GM18499 (cell line): ENCODE data around the gene PAGE2.
"Not testable (repeated sequence)": the region's sequence is repeated elsewhere in the genome, so short reads cannot be mapped to it uniquely, and the experiment has no call there.

Source experiments
- ATAC-seq: cut with Tn5 transposase; IDR thresholded peaks from one replicate; pipeline ENCODE4 v1.9.1; 2021; ENCODE audit warnings: moderate number of reproducible peaks; ENCODE audit not compliant: insufficient read depth, unreplicated experiment

The PAGE2 gene

DNA sequence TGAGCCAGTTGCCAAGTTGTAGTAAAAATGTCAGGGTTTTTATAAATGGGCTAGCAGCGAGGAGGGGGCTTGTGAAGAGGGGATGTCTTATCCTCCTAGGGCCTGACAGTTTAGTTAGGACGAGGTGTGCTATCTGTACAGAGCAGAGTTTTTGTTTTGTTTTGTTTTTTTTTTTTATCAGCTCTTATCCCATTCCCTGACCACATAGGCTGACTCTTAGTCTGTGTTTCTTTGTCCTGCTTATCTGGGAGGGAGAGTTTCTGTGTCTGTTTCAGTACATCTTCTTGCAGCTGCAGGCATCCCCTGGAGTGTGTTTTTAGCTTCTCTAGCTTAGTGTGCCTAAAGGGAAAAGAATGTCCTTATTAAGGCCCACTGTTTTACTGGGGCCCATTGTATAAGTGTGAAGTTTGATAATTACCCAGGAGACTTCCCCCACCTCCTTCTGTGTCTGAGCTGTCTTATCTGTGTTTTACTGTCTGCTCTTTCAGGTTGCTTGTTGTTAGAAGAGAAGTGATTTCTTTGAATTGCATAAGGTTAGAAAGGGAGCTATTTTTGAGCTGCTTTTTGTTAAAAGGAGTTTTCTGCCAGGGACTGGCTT, 32.0 kb downstream of the PAGE2 start:
- ATAC-seq = no peak

DNA sequence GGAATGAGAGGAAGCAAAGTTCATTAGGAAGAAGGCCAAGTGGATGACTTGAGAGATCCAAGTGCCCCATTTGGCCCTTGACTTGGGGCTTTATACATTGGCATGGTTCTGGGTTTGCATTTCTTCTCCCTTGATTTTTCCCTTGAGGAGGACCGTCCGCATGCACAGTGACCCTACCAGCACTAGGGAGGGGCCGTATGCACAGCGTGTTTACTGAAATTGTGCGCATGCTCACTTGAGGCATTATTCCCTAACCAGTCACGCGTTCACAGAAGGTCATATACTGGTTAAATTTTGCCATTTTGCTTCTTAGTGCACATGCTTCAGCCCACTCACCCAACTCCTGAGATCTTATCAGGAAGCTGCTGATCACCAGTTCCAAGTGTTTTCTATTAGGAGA, 35.1 kb downstream of the PAGE2 start:
- no peak for ATAC-seq

DNA sequence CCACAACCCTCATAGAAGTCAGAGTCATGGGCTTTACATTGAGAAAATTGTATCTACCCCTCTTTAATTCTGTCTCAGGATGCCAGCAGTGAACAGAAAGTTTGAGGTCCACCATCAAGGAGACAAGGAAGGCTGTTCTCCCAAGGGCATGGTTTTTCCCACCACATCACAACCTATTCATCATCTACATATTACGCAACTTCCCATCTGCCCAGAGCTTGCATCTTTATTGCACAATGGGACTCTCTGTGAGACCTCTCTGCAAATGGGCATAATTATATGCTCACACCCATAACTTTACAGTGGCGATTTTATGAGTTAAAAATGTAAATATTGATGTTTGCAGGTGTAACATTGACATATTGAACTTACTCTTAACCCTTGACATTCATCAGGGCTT, 38.9 kb downstream of the PAGE2 start:
- no peak for ATAC-seq

DNA sequence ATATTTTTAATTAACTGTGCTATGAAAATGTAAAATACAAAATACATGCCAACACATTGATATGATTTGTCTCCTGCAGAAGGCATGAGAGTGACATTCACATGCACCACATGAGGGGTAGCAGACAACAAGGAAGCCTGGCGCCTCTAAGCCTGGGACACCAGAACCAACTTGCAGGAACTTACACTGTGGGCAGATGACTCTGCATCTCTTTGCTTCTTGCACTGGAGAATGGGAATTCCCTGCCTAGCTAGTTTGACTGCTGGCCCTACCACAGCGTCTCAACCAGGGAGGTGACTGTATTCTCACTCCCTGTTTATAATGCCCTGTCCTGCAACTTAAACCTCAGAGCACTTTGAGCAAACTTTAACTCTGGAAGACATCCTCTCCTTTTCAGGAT, 40.5 kb downstream of the PAGE2 start:
- ATAC-seq = no peak

DNA sequence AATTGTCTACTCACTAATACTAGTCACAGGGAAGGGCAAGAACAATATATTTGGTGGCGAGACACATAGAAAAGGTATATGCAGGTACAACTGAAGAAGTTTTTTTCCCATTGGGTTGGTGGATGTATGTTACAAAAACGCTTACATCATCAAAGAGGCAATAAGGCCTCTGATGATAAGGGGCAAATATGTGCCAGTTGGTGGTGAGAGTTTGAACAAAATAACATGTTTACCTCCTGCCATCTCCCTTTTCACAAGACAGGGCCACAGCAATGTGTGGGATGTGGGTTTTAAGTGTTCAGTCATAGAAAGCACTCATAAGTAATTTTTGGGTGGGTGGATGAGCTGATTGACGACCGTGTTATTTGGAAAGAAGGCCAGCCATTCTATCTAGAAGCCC, 41.7 kb downstream of the PAGE2 start:
- ATAC-seq = no peak

DNA sequence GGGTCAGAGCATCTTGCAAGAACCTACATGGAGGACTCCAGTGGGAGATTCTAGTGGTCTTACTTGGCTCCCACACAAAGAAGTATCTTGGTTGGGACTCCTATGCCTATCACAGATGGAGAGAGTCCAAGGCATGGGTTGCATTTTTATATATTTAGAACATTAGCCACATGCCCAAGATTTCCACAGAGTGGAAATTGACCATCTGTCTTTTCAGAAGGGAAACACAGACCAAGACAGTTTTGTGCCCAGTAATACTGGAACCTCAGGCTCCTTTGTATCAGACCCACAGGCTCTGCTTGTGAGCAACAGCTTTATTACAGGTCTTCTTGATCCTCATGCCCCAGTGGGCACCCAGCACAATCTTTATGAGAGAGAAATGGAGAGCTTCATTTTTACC, 43.6 kb downstream of the PAGE2 start:
- ATAC-seq = no peak

DNA sequence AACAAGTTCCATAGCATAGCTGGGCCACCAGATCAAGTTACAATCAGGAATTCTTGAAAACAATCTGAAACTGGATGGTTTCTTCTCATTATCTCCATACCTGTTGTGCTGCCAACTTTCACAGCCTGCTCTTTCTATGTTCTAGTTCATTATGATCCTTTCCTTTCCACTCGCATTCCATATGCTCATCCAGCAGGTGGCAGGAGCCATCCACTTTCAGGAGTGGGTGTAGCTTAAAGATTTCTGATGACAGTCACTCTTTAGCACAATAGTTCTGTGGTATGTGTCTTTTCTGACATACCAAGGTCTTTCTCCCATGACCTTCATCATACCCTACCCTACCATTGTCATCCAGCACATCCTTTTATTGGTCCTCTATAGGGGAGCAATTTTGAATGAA, 46.4 kb downstream of the PAGE2 start:
- ATAC-seq = no peak

DNA sequence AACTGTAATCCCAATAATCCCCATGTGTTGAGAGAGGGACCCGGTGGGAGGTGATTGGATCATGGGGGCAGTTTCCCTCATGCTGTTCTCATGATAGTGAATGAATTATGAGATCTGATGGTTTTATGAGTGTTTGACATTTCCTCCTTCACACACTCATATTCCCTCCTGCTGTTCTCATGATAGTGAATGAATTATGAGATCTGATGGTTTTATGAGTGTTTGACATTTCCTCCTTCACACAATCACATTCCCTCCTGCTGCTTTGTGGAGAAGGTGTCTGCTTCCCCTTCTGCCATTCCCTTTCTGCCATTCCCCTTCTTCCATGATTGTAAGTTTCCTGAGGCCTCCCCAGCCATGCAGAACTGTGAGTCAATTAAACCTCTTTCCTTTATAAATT, 52.0 kb downstream of the PAGE2 start:
- ATAC-seq = not testable (repeated sequence)
